Stimulated activated CD4-positive, alpha-beta T cell treated with anti-CD3 and anti-CD28 coated beads, TNF-alpha, amount 100 ng/mL, for 4 hours (primary cell): ENCODE measurements around the gene OPCML.

Experiments used
- DNase-seq, 3 experiments: peaks; one replicate each; pipeline ENCODE4 v3.0.0-alpha.2; 2020; ENCODE audit warnings: low read depth in 3 of 3

Gene OPCML

GRCh38 chr11:133040289-133040900, 491.9 kb downstream of the OPCML start:
- no peak for DNase-seq

DNA sequence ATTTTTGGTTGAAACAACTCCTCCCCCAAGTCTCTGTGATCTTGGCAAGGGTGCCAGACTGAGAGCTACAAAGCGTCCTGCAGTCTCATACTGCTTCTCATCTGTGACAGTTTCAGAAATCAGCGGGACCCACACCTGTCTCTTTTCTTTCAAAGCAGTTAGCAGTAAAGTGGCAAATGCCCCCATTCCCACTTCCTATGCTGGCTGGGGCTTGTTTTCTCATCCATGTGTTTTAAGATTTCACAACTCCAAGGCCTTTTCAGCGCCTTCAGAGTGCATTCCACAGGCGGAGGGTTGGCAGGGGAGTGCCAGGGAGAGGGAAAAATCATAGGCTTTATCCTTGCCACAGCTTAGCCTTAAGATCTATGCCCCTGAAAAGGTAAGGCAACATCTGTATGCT, 493.5 kb downstream of the OPCML start:
- no peak for DNase-seq

GRCh38 chr11:133034929-133035328, 497.4 kb downstream of the OPCML start:
- no peak for DNase-seq

DNA sequence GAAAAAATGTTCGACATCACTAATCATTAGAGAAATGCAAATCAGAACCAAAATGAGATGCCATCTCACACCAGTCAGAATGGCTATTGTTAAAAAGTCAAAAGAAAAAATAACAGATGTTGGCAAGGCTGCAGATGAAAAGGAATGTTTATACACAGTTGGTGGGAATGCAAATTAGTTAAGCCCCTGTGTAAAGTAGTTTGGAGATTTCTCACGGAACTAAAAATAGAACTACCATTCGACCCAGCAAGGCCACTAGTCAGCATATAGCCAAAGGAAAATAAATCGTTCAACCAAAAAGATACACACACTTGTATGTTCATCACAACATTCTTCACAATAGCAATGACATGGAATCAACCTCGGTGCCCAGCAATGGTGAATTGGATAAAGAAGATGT, 503.2 kb downstream of the OPCML start:
- no peak for DNase-seq

DNA sequence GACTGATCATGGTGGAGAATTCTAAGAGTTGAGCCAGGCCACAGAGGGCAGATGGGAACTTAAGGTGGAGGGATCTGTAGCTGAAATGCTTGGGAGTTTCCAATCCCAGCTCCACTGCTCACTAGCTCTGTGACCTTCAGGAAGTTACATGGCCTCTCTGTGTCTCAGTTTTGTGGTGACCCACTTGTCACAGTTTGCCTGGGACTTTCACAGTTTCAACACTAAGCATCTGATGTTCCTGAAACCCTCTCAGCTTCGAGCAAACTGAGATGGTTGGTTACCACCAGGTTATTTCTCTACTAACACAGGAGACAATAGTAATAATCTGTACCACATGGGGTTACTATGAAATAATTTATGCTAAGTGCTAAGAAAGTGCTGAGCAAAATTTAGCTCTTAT, 505.3 kb downstream of the OPCML start:
- no peak for DNase-seq

DNA sequence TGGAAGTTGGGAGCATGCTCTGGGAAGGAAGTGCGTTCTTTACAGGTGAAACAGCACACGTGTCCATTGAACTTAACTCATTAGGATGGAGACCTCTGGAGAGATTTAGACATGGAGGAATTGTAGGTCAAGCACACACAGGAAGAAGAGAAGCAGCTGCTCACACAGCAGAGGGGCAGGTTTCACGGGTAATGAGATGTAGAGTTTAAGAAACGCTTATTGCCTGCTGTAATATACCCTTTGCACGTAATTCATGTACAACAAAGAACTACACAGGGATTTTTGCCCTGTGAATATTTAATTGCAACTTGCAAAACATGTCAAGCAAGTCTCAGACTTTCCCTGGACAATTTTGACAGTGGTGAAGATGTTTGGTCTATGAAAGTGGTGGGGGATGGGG, 508.0 kb downstream of the OPCML start:
- no peak for DNase-seq

DNA sequence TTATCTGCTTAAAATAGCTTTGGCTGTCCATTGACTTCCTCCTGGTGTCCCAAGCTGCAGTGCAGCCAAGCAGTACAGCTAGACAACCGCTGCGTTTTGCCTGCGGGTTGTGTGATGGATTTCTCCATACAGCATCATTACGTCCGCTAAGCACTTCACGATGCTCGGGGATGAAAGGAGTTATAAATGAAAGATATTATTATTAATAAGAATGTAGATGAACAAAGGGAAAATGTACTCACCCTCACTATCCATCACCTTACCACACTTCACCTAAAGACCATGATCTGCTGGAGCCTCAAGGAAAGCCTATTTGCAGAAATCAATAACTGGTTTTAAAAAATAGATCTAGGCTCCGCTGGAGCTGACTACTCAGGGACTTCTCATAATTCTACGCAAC, 509.1 kb downstream of the OPCML start:
- no peak for DNase-seq

- no peak for DNase-seq
Measured at GRCh38 chr11:133021553-133021952, 510.7 kb downstream of the OPCML start.

DNA sequence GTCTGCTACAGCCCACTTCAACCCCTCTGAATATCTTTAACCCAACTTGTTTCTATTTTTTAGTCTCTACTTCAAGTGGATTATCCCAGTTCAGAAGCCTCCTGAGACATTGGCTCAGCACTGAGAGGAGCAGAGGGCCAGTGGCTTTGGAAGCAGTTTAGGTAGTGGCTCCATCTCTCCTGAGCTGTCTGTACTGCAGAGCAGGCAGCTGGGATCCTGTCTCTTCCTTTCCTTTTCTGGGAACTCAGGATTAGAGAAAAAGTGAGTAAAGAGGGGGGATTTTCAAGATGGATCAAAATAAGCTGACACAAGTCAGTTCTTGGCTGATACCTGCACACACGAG, 512.0 kb downstream of the OPCML start:
- DNase-seq = no peak

DNA sequence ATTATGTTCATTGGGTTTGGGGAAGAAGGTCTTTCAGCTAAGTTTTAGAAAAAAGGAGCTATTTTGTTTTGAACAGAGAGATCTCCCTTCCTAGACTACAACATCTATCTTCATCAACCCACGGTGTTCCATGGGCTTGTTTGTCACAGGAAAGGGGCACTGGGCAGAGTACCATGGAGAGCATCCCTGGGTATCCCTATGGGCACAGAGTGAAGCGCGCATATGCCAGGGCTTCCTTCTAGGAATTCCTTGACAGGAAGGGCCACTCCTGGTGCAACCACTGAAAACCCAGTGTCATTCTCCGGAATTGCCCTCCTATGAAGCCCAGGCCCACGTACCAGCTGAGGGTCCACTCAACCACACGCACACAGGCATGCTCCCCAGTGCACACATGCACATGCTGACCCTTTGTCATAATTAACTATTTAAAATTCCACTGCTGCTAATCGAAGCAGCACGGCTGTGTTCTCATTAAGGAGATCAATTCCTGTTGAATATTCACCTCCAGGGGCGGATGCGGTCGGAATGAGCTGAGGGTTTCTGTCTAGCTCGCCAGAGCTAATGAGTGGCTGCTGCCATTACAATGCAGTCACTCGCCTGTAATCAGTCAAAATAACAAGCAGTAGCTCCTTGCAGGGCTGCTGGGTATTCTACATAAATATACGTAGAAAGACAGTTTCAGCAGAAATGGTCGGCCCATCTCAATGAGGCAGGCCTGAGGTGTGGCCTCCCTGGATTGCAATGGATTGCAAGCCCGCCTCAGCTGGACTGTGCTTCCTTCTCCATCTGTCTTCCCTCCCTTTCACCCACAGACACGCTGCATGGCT, 512.5 kb downstream of the OPCML start:
- DNase-seq = no peak

DNA sequence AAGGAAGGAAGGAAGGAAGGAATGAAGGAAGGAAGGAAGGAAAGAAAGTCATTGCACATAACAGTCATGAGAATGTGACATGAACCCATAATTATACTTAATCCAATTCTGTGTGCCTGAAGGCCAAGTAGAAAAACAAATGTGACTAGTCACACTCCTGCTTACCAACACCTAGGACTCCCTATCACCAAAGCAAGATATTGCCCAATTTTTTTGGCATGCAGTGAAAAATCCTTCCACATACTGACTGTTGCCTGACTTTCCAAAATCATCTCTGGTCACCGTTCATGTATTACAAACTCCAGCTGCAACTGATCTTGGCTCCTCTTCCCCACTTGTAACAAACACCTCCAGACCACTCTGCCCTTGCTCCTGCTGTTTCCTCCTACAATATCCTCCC, 516.8 kb downstream of the OPCML start:
- no peak for DNase-seq

- DNase-seq = no peak
Measured at GRCh38 chr11:133014337-133014736, 518.0 kb downstream of the OPCML start.

GRCh38 chr11:133012803-133013202, 519.5 kb downstream of the OPCML start:
- DNase-seq = no peak

GRCh38 chr11:133011604-133012003, 520.7 kb downstream of the OPCML start:
- DNase-seq = no peak

GRCh38 chr11:133007027-133007584, 525.2 kb downstream of the OPCML start:
- DNase-seq = no peak

- DNase-seq = no peak
Measured at GRCh38 chr11:133004369-133004768, 527.9 kb downstream of the OPCML start.

GRCh38 chr11:132999516-132999915, 532.8 kb downstream of the OPCML start:
- no peak for DNase-seq

DNA sequence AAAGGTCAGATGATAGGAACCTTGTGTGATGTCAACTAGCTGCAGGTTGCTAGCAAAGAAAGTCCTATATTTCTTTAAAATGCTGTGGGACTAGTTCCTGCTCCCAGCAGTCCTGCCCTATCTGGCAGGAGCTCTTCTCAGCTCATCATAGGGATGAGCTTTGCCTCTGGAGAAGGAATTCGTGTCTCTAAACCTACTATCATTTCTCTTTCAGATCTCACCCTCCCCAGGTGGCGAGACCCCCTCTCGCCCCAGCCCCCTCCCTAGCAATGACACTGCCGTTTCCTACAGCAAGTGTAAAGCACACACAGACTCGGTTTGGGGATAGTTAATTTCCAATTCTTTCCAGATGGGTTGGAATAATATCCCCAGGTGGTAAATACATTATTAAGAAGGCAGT, 533.3 kb downstream of the OPCML start:
- no peak for DNase-seq

DNA sequence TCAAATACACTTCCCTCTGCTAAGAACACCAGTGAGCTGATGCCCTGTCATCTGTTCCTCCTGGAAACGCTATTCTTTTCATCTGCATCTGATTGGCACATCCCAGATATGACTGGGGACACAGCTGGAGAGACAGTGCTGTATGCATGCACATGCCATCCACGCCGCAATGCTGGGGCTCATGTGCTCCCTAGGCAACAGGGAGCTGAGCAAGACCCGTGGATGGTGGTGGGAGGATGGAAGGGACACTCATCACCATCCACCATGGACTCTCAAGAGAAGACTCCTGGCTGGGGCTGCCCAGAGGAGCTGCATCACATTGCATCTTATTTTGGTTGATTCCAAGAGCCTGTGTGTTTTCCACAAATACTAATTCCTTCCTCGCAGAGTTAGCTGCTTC, 534.9 kb downstream of the OPCML start:
- no peak for DNase-seq

- DNase-seq = no peak
Measured at GRCh38 chr11:132994966-132995365, 537.3 kb downstream of the OPCML start.

DNA sequence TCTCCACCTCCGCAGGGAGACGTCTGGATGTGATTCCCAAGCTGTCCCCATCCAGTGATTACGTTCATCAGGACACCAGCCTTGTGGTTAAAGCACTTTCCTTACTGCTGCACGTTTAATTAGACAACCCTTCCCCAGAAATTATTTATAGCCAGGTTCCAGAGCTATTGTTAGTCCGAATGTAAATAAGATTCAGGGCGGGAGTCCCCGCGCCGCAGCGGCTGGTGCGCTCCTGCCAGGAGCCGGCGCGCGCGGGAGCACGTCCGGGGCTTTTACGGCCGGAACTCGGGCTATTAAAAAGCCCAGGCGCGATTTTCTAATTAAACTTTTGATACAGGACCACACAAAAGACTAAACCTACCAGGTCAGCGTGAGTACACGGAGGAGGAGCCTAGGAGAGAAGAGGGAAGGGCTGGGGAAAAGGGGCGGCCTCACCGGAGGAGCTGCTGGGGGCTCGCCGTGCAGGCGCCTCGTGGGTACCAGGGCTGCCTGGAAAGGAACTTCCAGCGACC, 538.3 kb downstream of the OPCML start:
- no peak for DNase-seq

- no peak for DNase-seq
Measured at GRCh38 chr11:132992838-132993631, 539.3 kb downstream of the OPCML start.
